ENCODE results near the gene BCL2.

DNA sequence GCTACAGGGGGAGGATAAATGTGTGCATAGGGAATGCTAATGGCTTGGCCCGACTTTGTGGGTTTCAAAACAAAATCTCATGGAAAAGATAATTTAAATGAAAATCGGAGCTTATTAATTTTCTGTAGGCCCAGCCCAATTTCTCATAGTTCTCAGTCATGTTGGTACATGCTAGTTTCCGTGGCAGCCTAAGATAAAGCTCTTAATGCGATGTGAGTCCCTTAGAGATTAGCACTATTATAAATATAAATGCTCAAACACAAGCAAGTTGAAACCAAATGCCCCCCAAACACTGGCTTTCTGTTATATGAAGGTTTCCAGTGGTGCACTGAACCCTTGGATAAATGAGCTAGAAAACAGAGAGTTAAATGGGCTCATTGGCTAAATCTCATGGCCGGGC, 168.0 kb downstream of the BCL2 start:
- TF ChIP-seq EGR1 (IDR thresholded peaks at IDR 0.05; ENCODE audit: low read depth) = no peak
- no peak for TF ChIP-seq EZH2 (IDR thresholded peaks at IDR 0.05)
- TF ChIP-seq EZH2phosphoT487 (IDR thresholded peaks at IDR 0.05; ENCODE audit: borderline replicate concordance) = no peak
- no peak for TF ChIP-seq TCF7L2 (IDR thresholded peaks at IDR 0.05; ENCODE audit: borderline replicate concordance, extremely low read depth, insufficient read depth, insufficient read length)
